ENCODE results near the gene ZNF554.

DNA sequence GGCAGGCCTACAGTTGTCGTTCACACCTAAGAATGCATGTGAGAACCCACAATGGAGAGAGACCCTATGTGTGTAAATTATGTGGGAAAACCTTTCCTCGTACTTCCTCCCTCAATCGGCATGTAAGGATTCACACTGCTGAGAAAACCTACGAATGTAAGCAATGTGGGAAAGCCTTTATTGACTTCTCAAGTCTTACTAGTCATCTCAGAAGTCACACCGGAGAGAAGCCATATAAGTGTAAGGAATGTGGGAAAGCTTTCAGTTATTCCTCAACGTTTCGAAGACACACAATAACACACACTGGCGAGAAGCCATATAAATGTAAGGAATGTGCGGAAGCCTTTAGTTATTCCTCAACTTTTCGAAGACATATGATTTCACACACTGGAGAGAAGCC is 32.9 kb downstream of the ZNF554 start:
- TF ChIP-seq EZH2 (IDR thresholded peaks at IDR 0.05; ENCODE audit: low read depth, unreplicated experiment), result no peak
- TF ChIP-seq, protein P1, sequence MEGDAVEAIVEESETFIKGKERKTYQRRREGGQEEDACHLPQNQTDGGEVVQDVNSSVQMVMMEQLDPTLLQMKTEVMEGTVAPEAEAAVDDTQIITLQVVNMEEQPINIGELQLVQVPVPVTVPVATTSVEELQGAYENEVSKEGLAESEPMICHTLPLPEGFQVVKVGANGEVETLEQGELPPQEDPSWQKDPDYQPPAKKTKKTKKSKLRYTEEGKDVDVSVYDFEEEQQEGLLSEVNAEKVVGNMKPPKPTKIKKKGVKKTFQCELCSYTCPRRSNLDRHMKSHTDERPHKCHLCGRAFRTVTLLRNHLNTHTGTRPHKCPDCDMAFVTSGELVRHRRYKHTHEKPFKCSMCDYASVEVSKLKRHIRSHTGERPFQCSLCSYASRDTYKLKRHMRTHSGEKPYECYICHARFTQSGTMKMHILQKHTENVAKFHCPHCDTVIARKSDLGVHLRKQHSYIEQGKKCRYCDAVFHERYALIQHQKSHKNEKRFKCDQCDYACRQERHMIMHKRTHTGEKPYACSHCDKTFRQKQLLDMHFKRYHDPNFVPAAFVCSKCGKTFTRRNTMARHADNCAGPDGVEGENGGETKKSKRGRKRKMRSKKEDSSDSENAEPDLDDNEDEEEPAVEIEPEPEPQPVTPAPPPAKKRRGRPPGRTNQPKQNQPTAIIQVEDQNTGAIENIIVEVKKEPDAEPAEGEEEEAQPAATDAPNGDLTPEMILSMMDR (conservative IDR thresholded peaks at IDR 0.05; ENCODE audit: low read depth in 2 of 2), result no peak
- TF ChIP-seq ZNF331 (CRISPR knock-in tag; IDR thresholded peaks at IDR 0.05; ENCODE audit: low read depth), result no peak
- TF ChIP-seq, protein P2, sequence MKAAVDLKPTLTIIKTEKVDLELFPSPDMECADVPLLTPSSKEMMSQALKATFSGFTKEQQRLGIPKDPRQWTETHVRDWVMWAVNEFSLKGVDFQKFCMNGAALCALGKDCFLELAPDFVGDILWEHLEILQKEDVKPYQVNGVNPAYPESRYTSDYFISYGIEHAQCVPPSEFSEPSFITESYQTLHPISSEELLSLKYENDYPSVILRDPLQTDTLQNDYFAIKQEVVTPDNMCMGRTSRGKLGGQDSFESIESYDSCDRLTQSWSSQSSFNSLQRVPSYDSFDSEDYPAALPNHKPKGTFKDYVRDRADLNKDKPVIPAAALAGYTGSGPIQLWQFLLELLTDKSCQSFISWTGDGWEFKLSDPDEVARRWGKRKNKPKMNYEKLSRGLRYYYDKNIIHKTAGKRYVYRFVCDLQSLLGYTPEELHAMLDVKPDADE (IDR thresholded peaks at IDR 0.05), result no peak
- no peak for TF ChIP-seq POLR2AphosphoS5 (IDR thresholded peaks at IDR 0.05; ENCODE audit: low read depth)
- TF ChIP-seq, protein P3, sequence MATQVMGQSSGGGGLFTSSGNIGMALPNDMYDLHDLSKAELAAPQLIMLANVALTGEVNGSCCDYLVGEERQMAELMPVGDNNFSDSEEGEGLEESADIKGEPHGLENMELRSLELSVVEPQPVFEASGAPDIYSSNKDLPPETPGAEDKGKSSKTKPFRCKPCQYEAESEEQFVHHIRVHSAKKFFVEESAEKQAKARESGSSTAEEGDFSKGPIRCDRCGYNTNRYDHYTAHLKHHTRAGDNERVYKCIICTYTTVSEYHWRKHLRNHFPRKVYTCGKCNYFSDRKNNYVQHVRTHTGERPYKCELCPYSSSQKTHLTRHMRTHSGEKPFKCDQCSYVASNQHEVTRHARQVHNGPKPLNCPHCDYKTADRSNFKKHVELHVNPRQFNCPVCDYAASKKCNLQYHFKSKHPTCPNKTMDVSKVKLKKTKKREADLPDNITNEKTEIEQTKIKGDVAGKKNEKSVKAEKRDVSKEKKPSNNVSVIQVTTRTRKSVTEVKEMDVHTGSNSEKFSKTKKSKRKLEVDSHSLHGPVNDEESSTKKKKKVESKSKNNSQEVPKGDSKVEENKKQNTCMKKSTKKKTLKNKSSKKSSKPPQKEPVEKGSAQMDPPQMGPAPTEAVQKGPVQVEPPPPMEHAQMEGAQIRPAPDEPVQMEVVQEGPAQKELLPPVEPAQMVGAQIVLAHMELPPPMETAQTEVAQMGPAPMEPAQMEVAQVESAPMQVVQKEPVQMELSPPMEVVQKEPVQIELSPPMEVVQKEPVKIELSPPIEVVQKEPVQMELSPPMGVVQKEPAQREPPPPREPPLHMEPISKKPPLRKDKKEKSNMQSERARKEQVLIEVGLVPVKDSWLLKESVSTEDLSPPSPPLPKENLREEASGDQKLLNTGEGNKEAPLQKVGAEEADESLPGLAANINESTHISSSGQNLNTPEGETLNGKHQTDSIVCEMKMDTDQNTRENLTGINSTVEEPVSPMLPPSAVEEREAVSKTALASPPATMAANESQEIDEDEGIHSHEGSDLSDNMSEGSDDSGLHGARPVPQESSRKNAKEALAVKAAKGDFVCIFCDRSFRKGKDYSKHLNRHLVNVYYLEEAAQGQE (IDR thresholded peaks at IDR 0.05; ENCODE audit: unreplicated experiment), result no peak
- TF ChIP-seq CREB1 (CRISPR knock-in tag; IDR thresholded peaks at IDR 0.05; ENCODE audit: low read depth), result no peak
- no peak for TF ChIP-seq EZH2phosphoT487 (IDR thresholded peaks at IDR 0.05; ENCODE audit: unreplicated experiment)

Data from GM23338 (cell line).